Sigmoid colon (tissue), 7 donors: ENCODE data around the gene ATP2B3. TPM values are rescaled to one million over a fixed set of nuclear protein-coding genes. Genes with fewer than 3 reads are reported as not detected.

Source experiments
- DNase-seq: peaks from one replicate; pipeline ENCODE4 v3.0.0-alpha.2; 2019
- H3K27ac ChIP-seq, 4 donors: fragments of 200-600 bp; sonication (generic); one replicate each; pipeline ENCODE4 v1.5.1; 2016 to 2019; ENCODE audit warnings: mild to moderate bottlenecking in 1 of 4
- H3K27me3 ChIP-seq, 3 donors: fragments of 200-600 bp; sonication (generic); one replicate each; pipeline ENCODE4 v1.5.1; 2019; ENCODE audit warnings: mild to moderate bottlenecking in 1 of 3
- H3K36me3 ChIP-seq, 4 donors: fragments of 200-600 bp; sonication (generic); one replicate each; pipeline ENCODE4 v1.5.1; 2016 to 2019
- H3K4me1 ChIP-seq, 4 donors: fragments of 200-600 bp; sonication (generic); one replicate each; pipeline ENCODE4 v1.5.1; 2017 to 2019
- H3K4me3 ChIP-seq, 4 donors: fragments of 200-600 bp; sonication (generic); one replicate each; pipeline ENCODE4 v1.5.1; 2017 to 2019; ENCODE audit warnings: mild to moderate bottlenecking in 2 of 4, moderate library complexity in 1 of 4
- H3K9me3 ChIP-seq, 4 donors: fragments of 200-600 bp in 3 of 4; sonication (generic) in 3 of 4; one replicate each; pipeline versions ENCODE4 v1.5.1 to v1.6.1; 2013 to 2019
- CTCF ChIP-seq, 4 experiments: fragments of 450-650 bp in 3 of 4; fragments of 200-600 bp in 1 of 4; IDR thresholded peaks; one replicate each; pipeline ENCODE4 v1.5.1; 2016 to 2019; ENCODE audit warnings: antibody characterized with exemption in 4 of 4, mild to moderate bottlenecking in 3 of 4, moderate library complexity in 2 of 4
- EP300 ChIP-seq, 4 donors: sonication (generic); formaldehyde crosslinking; IDR thresholded peaks; one replicate each; pipeline ENCODE4 v1.6.1; 2017; ENCODE audit warnings: antibody characterized with exemption in 4 of 4
- POLR2A ChIP-seq, 2 donors: fragments of 450-650 bp; IDR thresholded peaks; one replicate each; pipeline ENCODE4 v1.6.1; 2016; ENCODE audit warnings: antibody characterized with exemption in 2 of 2, mild to moderate bottlenecking in 2 of 2, moderate library complexity in 2 of 2
- POLR2AphosphoS5 ChIP-seq, 4 donors: sonication (generic); formaldehyde crosslinking; IDR thresholded peaks; one replicate each; pipeline ENCODE4 v1.6.1; 2017; ENCODE audit warnings: antibody characterized with exemption in 4 of 4
- WGBS, 2 donors: extraction: QIAGEN DNeasy Blood & Tissue Kit; methylation state at CpG; one replicate each; pipeline ENCODE4 v1.1.7; 2013; 5-methylcytosine and 5-hydroxymethylcytosine counted together
- intact Hi-C: fragments of 100-400 bp; cut with DNase I; formaldehyde crosslinking; loops from one replicate; pipeline ENCODE4 v1.15.1; 2023
- polyA plus RNA-seq, 3 donors: library from polyadenylated mRNA; stranded (reverse); fragments of 200-250 nt; gene quantifications; one replicate each; pipeline ENCODE4 v1.2.3, GENCODE V29; 2013
- total RNA-seq, 4 donors: library from RNA; depleted of rRNA; stranded (reverse); fragments of >200 nt; gene quantifications; one replicate each; pipeline ENCODE4 v1.1.0, GENCODE V29; 2016
- donor health status: healthy with polysubstance abuse.
- donor health status: Bipolar disorder and iron deficiency.
- donor health status: healthy.

ATP2B3 gene
- total and polyA plus RNA-seq, 7 donors = under 0.01 to 0.95 (median 0.26) TPM; not detected in 2

- no peak for TF ChIP-seq POLR2AphosphoS5 (IDR thresholded peaks at IDR 0.05)
- TF ChIP-seq CTCF (IDR thresholded peaks at IDR 0.05) = no peak
- TF ChIP-seq POLR2A (IDR thresholded peaks at IDR 0.05) = no peak
- no peak for TF ChIP-seq EP300 (IDR thresholded peaks at IDR 0.05)
- H3K9me3 ChIP-seq = no peaks in the 10 kb centered on the region
- peaks cover 0 to 6% (median 4%) of the 10 kb centered on the region in 4 donors for H3K4me1 ChIP-seq
- H3K4me3 ChIP-seq = no peak overlapping the region
- no peak overlapping the region for H3K27ac ChIP-seq
- H3K36me3 ChIP-seq = no peaks in the 10 kb centered on the region
- H3K27me3 ChIP-seq = peaks cover 0 to 45% (median 12%) of the 10 kb centered on the region in 3 donors
- intact Hi-C loops = no loop called here
- WGBS, 2 donors = 36 to 47% methylated on average over 12 of the region's 12 CpGs
- no peak for DNase-seq
Measured at GRCh38 chrX:153522259-153522658, 4.8 kb downstream of the ATP2B3 start.

GRCh38 chrX:153523269-153523668, 5.8 kb downstream of the ATP2B3 start:
- Histone ChIP-seq H3K9me3 (no peaks in the 10 kb centered on the region), H3K36me3 (no peaks in the 10 kb centered on the region), H3K4me1 (peaks cover 0 to 3% (median under 1%) of the 10 kb centered on the region in 4 donors), H3K27me3 (peaks cover 0 to 35% (median 5%) of the 10 kb centered on the region in 3 donors), H3K27ac (no peak overlapping the region), H3K4me3 (no peak overlapping the region)
- no peak for TF ChIP-seq POLR2AphosphoS5 (IDR thresholded peaks at IDR 0.05)
- DNase-seq = no peak
- intact Hi-C loops = no loop called here
- WGBS, 2 donors = 80 to 81% methylated on average over 7 of the region's 7 CpGs

- Histone ChIP-seq H3K9me3 (no peaks in the 10 kb centered on the region), H3K36me3 (no peaks in the 10 kb centered on the region), H3K4me3 (no peak overlapping the region), H3K4me1 (no peaks in the 10 kb centered on the region), H3K27me3 (peaks cover 0 to 25% (median 4%) of the 10 kb centered on the region in 3 donors), H3K27ac (no peak overlapping the region)
- WGBS, 2 donors = 89 to 95% methylated on average over 3 of the region's 3 CpGs
- intact Hi-C loops = no loop called here
- no peak for DNase-seq
- TF ChIP-seq POLR2AphosphoS5 (IDR thresholded peaks at IDR 0.05) = no peak
- no peak for TF ChIP-seq CTCF (IDR thresholded peaks at IDR 0.05)
- no peak for TF ChIP-seq EP300 (IDR thresholded peaks at IDR 0.05)
- TF ChIP-seq POLR2A (IDR thresholded peaks at IDR 0.05) = no peak
Measured at GRCh38 chrX:153524234-153524633, 6.8 kb downstream of the ATP2B3 start.

- Histone ChIP-seq H3K4me3 (no peak overlapping the region), H3K27ac (no peak overlapping the region), H3K36me3 (no peaks in the 10 kb centered on the region), H3K4me1 (no peaks in the 10 kb centered on the region), H3K9me3 (no peaks in the 10 kb centered on the region), H3K27me3 (peaks cover 0 to 18% (median 4%) of the 10 kb centered on the region in 3 donors)
- intact Hi-C loops = no loop called here
- no peak for TF ChIP-seq EP300 (IDR thresholded peaks at IDR 0.05)
- TF ChIP-seq POLR2A (IDR thresholded peaks at IDR 0.05) = no peak
- TF ChIP-seq POLR2AphosphoS5 (IDR thresholded peaks at IDR 0.05) = no peak
- no peak for TF ChIP-seq CTCF (IDR thresholded peaks at IDR 0.05)
- no peak for DNase-seq
- 78 to 83% methylated on average over 6 of the region's 6 CpGs for WGBS, 2 donors
Measured at GRCh38 chrX:153525451-153525850, 8.0 kb downstream of the ATP2B3 start.

GRCh38 chrX:153526042-153526441, 8.6 kb downstream of the ATP2B3 start:
- H3K9me3 ChIP-seq = no peaks in the 10 kb centered on the region
- WGBS, 2 donors = 74 to 80% methylated on average over 7 of the region's 7 CpGs
- no peak overlapping the region for H3K27ac ChIP-seq
- H3K4me3 ChIP-seq = no peak overlapping the region
- no peaks in the 10 kb centered on the region for H3K4me1 ChIP-seq
- peaks cover 0 to 12% (median 4%) of the 10 kb centered on the region in 3 donors for H3K27me3 ChIP-seq
- no peaks in the 10 kb centered on the region for H3K36me3 ChIP-seq
- intact Hi-C loops = no loop called here
- no peak for DNase-seq
- TF ChIP-seq POLR2A (IDR thresholded peaks at IDR 0.05) (no peak), CTCF (IDR thresholded peaks at IDR 0.05) (no peak), POLR2AphosphoS5 (IDR thresholded peaks at IDR 0.05) (no peak), EP300 (IDR thresholded peaks at IDR 0.05) (no peak)
